ENCODE results near the gene ZNF417. TPM values are rescaled to one million over a fixed set of nuclear protein-coding genes. Genes with fewer than 3 reads are reported as not detected.
"Not testable (repeated sequence)": the region's sequence is repeated elsewhere in the genome, so short reads cannot be mapped to it uniquely, and the experiment has no call there.

Gene ZNF417
- total RNA-seq, 1 donor from 2014 or later, result 20.1 TPM

DNA sequence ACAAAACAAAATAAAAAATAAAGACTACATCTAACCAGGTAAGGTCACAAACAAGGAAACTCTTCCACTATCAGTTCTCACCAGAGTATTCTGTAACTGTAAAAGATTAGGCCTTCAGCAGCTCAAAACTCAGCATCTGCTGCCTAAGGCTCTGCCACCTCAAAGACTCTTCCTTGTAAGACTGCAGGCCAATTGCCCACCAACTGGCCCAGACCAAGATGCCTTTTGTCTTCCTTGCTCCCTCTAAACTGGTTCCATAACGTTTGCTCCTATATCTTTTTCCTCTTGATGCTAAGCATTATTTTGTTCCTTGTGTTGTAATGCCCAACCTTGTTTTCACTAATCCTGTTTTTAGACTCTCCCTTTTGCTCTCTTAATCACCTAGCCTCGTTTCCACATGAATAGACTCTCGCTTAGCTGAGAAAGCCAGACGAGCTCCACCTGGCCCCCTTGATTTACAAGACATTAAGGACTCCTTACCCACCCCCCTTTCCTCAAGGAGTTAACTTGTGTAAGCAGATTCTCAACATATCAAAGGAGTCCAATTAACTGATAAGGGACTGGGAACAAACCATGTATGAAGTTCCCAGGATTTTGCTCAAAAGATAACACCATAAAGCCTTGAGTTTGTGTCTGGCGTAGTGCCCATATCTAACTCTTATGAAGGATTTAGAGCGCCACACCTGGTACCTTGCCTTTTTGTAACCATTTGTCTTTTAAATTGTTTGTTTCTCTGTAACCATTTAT, 29.0 kb downstream of the ZNF417 start:
- DNase-seq, result no peak

DNA sequence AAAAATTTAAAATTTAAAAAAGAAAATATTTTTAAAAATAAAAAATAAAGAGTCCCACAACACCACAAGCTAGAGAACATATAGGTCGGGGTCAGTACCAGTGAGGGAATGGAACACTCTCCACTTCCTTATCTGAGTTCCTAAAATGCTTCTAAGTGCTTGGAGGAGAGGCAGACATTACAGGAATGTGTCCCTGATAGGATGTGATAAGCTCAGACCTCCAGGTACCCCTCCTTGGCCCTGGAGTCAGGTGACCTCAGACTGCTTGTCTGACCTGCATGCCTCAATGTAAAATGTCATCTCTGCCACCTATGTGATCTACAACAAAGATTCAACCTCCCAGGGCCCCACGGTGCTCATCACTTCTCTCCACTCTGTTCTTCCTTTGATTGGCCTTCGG, 30.3 kb downstream of the ZNF417 start:
- DNase-seq, result no peak

- not testable (repeated sequence) for DNase-seq
Observed at GRCh38 chr19:57873883-57874799, 42.3 kb downstream of the ZNF417 start.

- no peak for DNase-seq
Observed at GRCh38 chr19:57872450-57872849, 43.9 kb downstream of the ZNF417 start.

GRCh38 chr19:57870225-57870624, 46.2 kb downstream of the ZNF417 start:
- no peak for DNase-seq

GRCh38 chr19:57869655-57870054, 46.7 kb downstream of the ZNF417 start:
- not testable (repeated sequence) for DNase-seq

- DNase-seq, result no peak
Observed at GRCh38 chr19:57867868-57868492, 48.4 kb downstream of the ZNF417 start.

Other genes with a start within 250 kb of the ZNF417 start
- gene ZSCAN4, start 247.7 kb downstream of the ZNF417 start, total RNA-seq, result not detected
- gene ZNF551, start 234.6 kb downstream of the ZNF417 start, total RNA-seq, result 11.7 TPM
- gene ZNF154, start 207.4 kb downstream of the ZNF417 start, total RNA-seq, result 11.9 TPM
- 6.5 TPM for gene ZNF671, start 189.0 kb downstream of the ZNF417 start, total RNA-seq
- gene ZNF776, start 169.8 kb downstream of the ZNF417 start, total RNA-seq, result 18.1 TPM
- 23.9 TPM for gene ZNF586, start 146.9 kb downstream of the ZNF417 start, total RNA-seq
- 8.8 TPM for gene ZNF552, start 101.7 kb downstream of the ZNF417 start, total RNA-seq
- 18.3 TPM for gene ZNF587B, start 86.3 kb downstream of the ZNF417 start, total RNA-seq
- 26.5 TPM for gene ZNF587, start 66.7 kb downstream of the ZNF417 start, total RNA-seq
- gene ZNF814, start 27.6 kb downstream of the ZNF417 start, total RNA-seq, result 15.6 TPM
- gene ZNF418, start 18.8 kb upstream of the ZNF417 start, total RNA-seq, result 8.6 TPM
- 9.6 TPM for gene ZNF256, start 31.1 kb upstream of the ZNF417 start, total RNA-seq
- gene C19orf18, start 57.9 kb upstream of the ZNF417 start, total RNA-seq, result 0.89 TPM
- gene ZNF606, start 86.2 kb upstream of the ZNF417 start, total RNA-seq, result 18.0 TPM
- 0.30 TPM for gene ZSCAN1, start 117.4 kb upstream of the ZNF417 start, total RNA-seq
- 9.5 TPM for gene ZNF135, start 142.7 kb upstream of the ZNF417 start, total RNA-seq
- 50.3 TPM for gene ZSCAN18, start 181.6 kb upstream of the ZNF417 start, total RNA-seq
- gene ZNF329, start 234.2 kb upstream of the ZNF417 start, total RNA-seq, result 11.8 TPM